ENCODE data around the gene XYLT2. TPM values are rescaled to one million over a fixed set of nuclear protein-coding genes. Genes with fewer than 3 reads are reported as not detected.

The XYLT2 gene
- total RNA-seq, 1 experiment from 2014 or later = 26.4 TPM

- Histone ChIP-seq H3K4me2 (ENCODE audit: insufficient read depth, insufficient read length, low read length) (no peak overlapping the region), H2AFZ (ENCODE audit: low read length) (no peak overlapping the region), H3K27me3 (ENCODE audit: insufficient read depth, low read length) (no peaks in the 10 kb centered on the region), H3K9ac (ENCODE audit: extremely low read depth, insufficient read length, low read length) (no peak overlapping the region), H4K91ac (ENCODE audit: insufficient read length, low read depth, low read length) (no peak overlapping the region), H3K18ac (ENCODE audit: insufficient read length, low read depth, low read length) (no peak overlapping the region), H2AK5ac (ENCODE audit: insufficient read length, low read length) (no peak overlapping the region), H3K4ac (ENCODE audit: low read depth, low read length) (no peak overlapping the region), H3T11ph (ENCODE audit: low read length) (no peak overlapping the region), H3K14ac (ENCODE audit: insufficient read depth, low read length) (no peak overlapping the region), H4K8ac (replicated peaks; ENCODE audit: insufficient read length, low read depth, low read length) (no peak overlapping the region), H2BK15ac (ENCODE audit: low read depth, low read length) (no peak overlapping the region), H3K79me1 (ENCODE audit: insufficient read depth, low read depth, low read length, poor library complexity, severe bottlenecking) (no peaks in the 10 kb centered on the region), H2BK5ac (ENCODE audit: insufficient read length, low read length) (no peak overlapping the region), H3K23ac (ENCODE audit: insufficient read length, low read depth, low read length) (no peak overlapping the region), H2BK12ac (ENCODE audit: insufficient read length, low read depth, low read length) (no peak overlapping the region), H2BK120ac (ENCODE audit: low read depth, low read length, poor library complexity, severe bottlenecking) (no peak overlapping the region), H3K79me2 (ENCODE audit: insufficient read depth, low read length) (no peaks in the 10 kb centered on the region), H2BK20ac (ENCODE audit: low read depth, low read length, poor library complexity, severe bottlenecking) (no peak overlapping the region), H3K27ac (ENCODE audit: insufficient read length, low read depth, low read length) (no peak overlapping the region), H3K23me2 (ENCODE audit: insufficient read length, low read depth, low read length, poor library complexity, severe bottlenecking) (no peaks in the 10 kb centered on the region), H3K4me1 (ENCODE audit: insufficient read depth, low read length) (no peaks in the 10 kb centered on the region), H3K56ac (ENCODE audit: insufficient read length, low read depth, low read length) (no peak overlapping the region), H4K20me1 (ENCODE audit: control insufficient read depth, insufficient read depth, insufficient read length) (no peaks in the 10 kb centered on the region), H4K5ac (ENCODE audit: insufficient read length, low read depth, low read length) (no peak overlapping the region), H3K9me3 (ENCODE audit: control insufficient read depth, low read depth, low read length) (no peaks in the 10 kb centered on the region)
- Mint-ChIP-seq H3K27me3 (ENCODE audit: low read depth) (no peaks in the 10 kb centered on the region; the same call in 1 of the 2 replicates), H3K9me3 (no peaks in the 10 kb centered on the region; a peak in 1 of 5 replicates), H3K36me3 (ENCODE audit: insufficient read depth in 1 of 3, low read depth in 3 of 3) (peaks cover 23 to 62% (median 59%) of the 10 kb centered on the region in 3 experiments; a peak in 6 of 7 replicates), H3K27ac (no peak overlapping the region), H3K4me3 (no peak overlapping the region), H3K4me1 (no peaks in the 10 kb centered on the region; a peak in 1 of 4 replicates)
- TF ChIP-seq, protein P1, sequence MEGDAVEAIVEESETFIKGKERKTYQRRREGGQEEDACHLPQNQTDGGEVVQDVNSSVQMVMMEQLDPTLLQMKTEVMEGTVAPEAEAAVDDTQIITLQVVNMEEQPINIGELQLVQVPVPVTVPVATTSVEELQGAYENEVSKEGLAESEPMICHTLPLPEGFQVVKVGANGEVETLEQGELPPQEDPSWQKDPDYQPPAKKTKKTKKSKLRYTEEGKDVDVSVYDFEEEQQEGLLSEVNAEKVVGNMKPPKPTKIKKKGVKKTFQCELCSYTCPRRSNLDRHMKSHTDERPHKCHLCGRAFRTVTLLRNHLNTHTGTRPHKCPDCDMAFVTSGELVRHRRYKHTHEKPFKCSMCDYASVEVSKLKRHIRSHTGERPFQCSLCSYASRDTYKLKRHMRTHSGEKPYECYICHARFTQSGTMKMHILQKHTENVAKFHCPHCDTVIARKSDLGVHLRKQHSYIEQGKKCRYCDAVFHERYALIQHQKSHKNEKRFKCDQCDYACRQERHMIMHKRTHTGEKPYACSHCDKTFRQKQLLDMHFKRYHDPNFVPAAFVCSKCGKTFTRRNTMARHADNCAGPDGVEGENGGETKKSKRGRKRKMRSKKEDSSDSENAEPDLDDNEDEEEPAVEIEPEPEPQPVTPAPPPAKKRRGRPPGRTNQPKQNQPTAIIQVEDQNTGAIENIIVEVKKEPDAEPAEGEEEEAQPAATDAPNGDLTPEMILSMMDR (conservative IDR thresholded peaks at IDR 0.05) = no peak
- DNase-seq = no peak
- no CpG with 5 or more reads among the region's 20 CpGs for WGBS (ENCODE audit: extremely low coverage, insufficient read length, low lambda C conversion rate)
These were observed 9.9 kb downstream of the XYLT2 start for GRCh38 chr17:50355701-50356341.
